H1 (cell line): ENCODE measurements around the gene PSMB3. TPM values are rescaled to one million over a fixed set of nuclear protein-coding genes. Genes with fewer than 3 reads are reported as not detected.

ENCODE experiments used
- CTCF ChIA-PET: fragments of 300-600 bp; sonication (Branson Sonifier 250); formaldehyde crosslinking; loops from one replicate; lab custom pipeline; 2021; ENCODE audit not compliant: partially characterized antibody; lab: Charles Lee
- POLR2A ChIA-PET: fragments of 300-600 bp; sonication (Branson Sonifier 250); formaldehyde crosslinking; loops from one replicate; lab custom pipeline; 2021; ENCODE audit warnings: inconsistent platforms; ENCODE audit not compliant: partially characterized antibody; lab: Charles Lee
- DNase-seq, 2 experiments: peaks; one replicate each; pipeline versions ENCODE4 v3.0.0 to v3.0.0-alpha.2; 2010 to 2022; ENCODE audit warnings: low spot score in 2 of 2, low read depth in 1 of 2, mixed read lengths in 1 of 2
- FAIRE-seq: peaks from 2 replicates; lab custom pipeline; 2011; peaks lifted over from hg19 to GRCh38; lab: Jason Lieb, UNC
- H2AFZ ChIP-seq: 2 replicates; pipeline ENCODE4 v1.8.1; 2012; ENCODE audit warnings: low read length, inconsistent platforms
- H2AK5ac ChIP-seq: 2 replicates; pipeline ENCODE4 v1.6.1; 2013; ENCODE audit warnings: low read depth, low read length
- H2BK120ac ChIP-seq: replicated peaks from 2 replicates; pipeline ENCODE3; 2013; ENCODE audit warnings: low read depth, low read length, inconsistent platforms
- H2BK12ac ChIP-seq: 2 replicates; pipeline ENCODE4 v1.6.1; 2013; ENCODE audit warnings: low read depth, low read length
- H2BK15ac ChIP-seq: 2 replicates; pipeline ENCODE4 v1.6.1; 2013; ENCODE audit warnings: low read length
- H2BK20ac ChIP-seq: 2 replicates; pipeline ENCODE4 v1.6.1; 2013; ENCODE audit warnings: low read length
- H2BK5ac ChIP-seq: 2 replicates; pipeline ENCODE4 v1.6.1; 2013; ENCODE audit warnings: low read depth, low read length
- H3K14ac ChIP-seq: 2 replicates; pipeline ENCODE4 v1.6.1; 2013; ENCODE audit warnings: inconsistent platforms; ENCODE audit not compliant: insufficient read length
- H3K18ac ChIP-seq: 2 replicates; pipeline ENCODE4 v1.6.1; 2013; ENCODE audit warnings: low read length; ENCODE audit errors: extremely low read depth
- H3K23ac ChIP-seq: 2 replicates; pipeline ENCODE4 v1.6.1; 2013; ENCODE audit warnings: inconsistent platforms; ENCODE audit not compliant: insufficient read length
- H3K23me2 ChIP-seq: 2 replicates; pipeline ENCODE4 v1.6.1; 2013; ENCODE audit warnings: low read depth, low read length
- H3K27ac ChIP-seq: 2 replicates; pipeline ENCODE4 v1.6.1; 2011; ENCODE audit warnings: low read depth, low read length, inconsistent platforms
- H3K27me3 ChIP-seq, 4 experiments: replicated peaks in 1 of 4; 1 replicate in 1 of 4; 2 replicates in 3 of 4; pipeline versions ENCODE4 v1.6.1 to v1.8.1; 2011 to 2013; ENCODE audit warnings: low read length in 3 of 4, mild to moderate bottlenecking in 3 of 4, inconsistent platforms in 2 of 4, mixed read lengths in 2 of 4, moderate library complexity in 1 of 4; ENCODE audit not compliant: control insufficient read depth in 3 of 4, insufficient read depth in 3 of 4; ENCODE audit errors: extremely low read depth in 1 of 4
- H3K36me3 ChIP-seq, 4 experiments: 2 replicates each; pipeline versions ENCODE4 v1.6.1 to v1.8.1; 2011 to 2013; ENCODE audit warnings: mild to moderate bottlenecking in 4 of 4, low read length in 3 of 4, moderate library complexity in 2 of 4, control low read depth in 1 of 4, inconsistent platforms in 1 of 4; ENCODE audit not compliant: insufficient read depth in 4 of 4, control insufficient read depth in 2 of 4
- H3K4ac ChIP-seq: replicated peaks from 2 replicates; pipeline ENCODE3; 2013; ENCODE audit warnings: low read length, low read depth, mixed read lengths, inconsistent platforms; ENCODE audit not compliant: insufficient read length
- H3K4me1 ChIP-seq, 4 experiments: replicated peaks in 1 of 4; 1 replicate in 1 of 4; 2 replicates in 3 of 4; pipeline versions ENCODE4 v1.6.1 to v1.8.1; 2011 to 2013; ENCODE audit warnings: low read length in 3 of 4, inconsistent platforms in 2 of 4, mixed read lengths in 1 of 4; ENCODE audit not compliant: insufficient read depth in 4 of 4, control insufficient read depth in 3 of 4
- H3K4me2 ChIP-seq, 2 experiments: 2 replicates each; pipeline versions ENCODE4 v1.6.1 to v1.8.1; 2011 to 2013; ENCODE audit warnings: low read depth in 2 of 2, low read length in 2 of 2, control low read depth in 1 of 2, inconsistent platforms in 1 of 2, mild to moderate bottlenecking in 1 of 2; ENCODE audit not compliant: insufficient read depth in 1 of 2
- H3K4me3 ChIP-seq, 4 experiments: fragments of 200-600, 300-600 bp in 1 of 4; sonication (generic), shearing (Covaris generic), sonication (Bioruptor Twin) in 1 of 4; 2 replicates each; pipeline versions ENCODE4 v1.5.1 to v1.8.1; 2011 to 2016; ENCODE audit warnings: low read length in 4 of 4, low read depth in 3 of 4, control low read depth in 2 of 4, inconsistent platforms in 2 of 4, mild to moderate bottlenecking in 2 of 4, mixed read lengths in 1 of 4, moderate library complexity in 1 of 4; ENCODE audit not compliant: insufficient read depth in 2 of 4; ENCODE audit errors: extremely low read depth in 1 of 4
- H3K56ac ChIP-seq: replicated peaks from 2 replicates; pipeline ENCODE3; 2013; ENCODE audit warnings: low read depth, mild to moderate bottlenecking, mixed read lengths, low read length, inconsistent platforms; ENCODE audit not compliant: insufficient read length
- H3K79me1 ChIP-seq: 2 replicates; pipeline ENCODE4 v1.6.1; 2013; ENCODE audit warnings: low read depth, low read length, control low read depth
- H3K79me2 ChIP-seq, 2 experiments: 2 replicates each; pipeline versions ENCODE4 v1.6.1 to v1.8.1; 2012 to 2013; ENCODE audit warnings: low read length in 2 of 2, mild to moderate bottlenecking in 2 of 2, inconsistent platforms in 1 of 2; ENCODE audit not compliant: insufficient read depth in 2 of 2, control insufficient read depth in 1 of 2
- H3K9ac ChIP-seq, 4 experiments: replicated peaks in 1 of 4; 1 replicate in 1 of 4; 2 replicates in 3 of 4; pipeline versions ENCODE4 v1.6.1 to v1.8.1; 2011 to 2013; ENCODE audit warnings: low read depth in 3 of 4, low read length in 3 of 4, control low read depth in 2 of 4, mild to moderate bottlenecking in 2 of 4, moderate library complexity in 2 of 4, inconsistent platforms in 1 of 4; ENCODE audit errors: extremely low read depth in 1 of 4
- H3K9me3 ChIP-seq, 2 experiments: 2 replicates each; pipeline versions ENCODE4 v1.6.1 to v1.8.1; 2012 to 2013; ENCODE audit warnings: mild to moderate bottlenecking in 2 of 2, moderate library complexity in 2 of 2, control low read depth in 1 of 2, inconsistent platforms in 1 of 2, low read depth in 1 of 2, low read length in 1 of 2, mixed read lengths in 1 of 2; ENCODE audit not compliant: insufficient read depth in 2 of 2
- H4K20me1 ChIP-seq, 2 experiments: replicated peaks in 1 of 2; 2 replicates each; pipeline versions ENCODE3 to v1.8.1; 2011 to 2013; ENCODE audit warnings: inconsistent platforms in 2 of 2, low read length in 2 of 2, mild to moderate bottlenecking in 1 of 2; ENCODE audit not compliant: insufficient read depth in 2 of 2, control insufficient read depth in 1 of 2
- H4K5ac ChIP-seq: 2 replicates; pipeline ENCODE4 v1.6.1; 2013; ENCODE audit warnings: low read length, low read depth, mixed read lengths, inconsistent platforms; ENCODE audit not compliant: insufficient read length
- H4K8ac ChIP-seq: 2 replicates; pipeline ENCODE4 v1.8.0; 2013; ENCODE audit warnings: mild to moderate bottlenecking, moderate library complexity, low read length, inconsistent platforms; ENCODE audit not compliant: insufficient read depth; ENCODE audit errors: extremely low read depth
- H4K91ac ChIP-seq: replicated peaks from 2 replicates; pipeline ENCODE3; 2013; ENCODE audit warnings: low read length, mixed read lengths, inconsistent platforms; ENCODE audit not compliant: insufficient read length
- SP1 ChIP-seq: IDR thresholded peaks from 2 replicates; pipeline ENCODE4 v1.6.1; 2011; ENCODE audit warnings: low read depth, low read length
- YY1 ChIP-seq: IDR thresholded peaks from 2 replicates; pipeline ENCODE4 v1.6.1; 2011; ENCODE audit warnings: low read depth, mild to moderate bottlenecking, low read length
- WGBS, 2 experiments: shearing (Covaris generic) in 1 of 2; methylation state at CpG; one replicate each; pipeline versions ENCODE4 v1.1.6 to v1.1.7; 2013 to 2015; ENCODE audit warnings: low lambda C conversion rate in 2 of 2, mixed read lengths in 2 of 2, inconsistent platforms in 1 of 2, low coverage in 1 of 2, missing lambda C conversion rate in 1 of 2; ENCODE audit not compliant: insufficient replicate concordance in 2 of 2, insufficient coverage in 1 of 2, insufficient read length in 1 of 2; ENCODE audit errors: extremely low coverage in 1 of 2, missing lambda C conversion rate in 1 of 2; 5-methylcytosine and 5-hydroxymethylcytosine counted together
- polyA plus RNA-seq, 7 experiments: library from polyadenylated mRNA; depleted of rRNA in 3 of 7; stranded (reverse) in 5 of 7; unstranded in 2 of 7; fragments of >200 nt in 5 of 7; fragments of 200-250 nt in 2 of 7; gene quantifications; 1 replicate in 5 of 7; 2 replicates in 1 of 7; 4 replicates in 1 of 7; pipeline versions ENCODE4 v1.2.1 to v1.2.3, GENCODE V29; 2011 to 2013; ENCODE audit warnings: missing spikeins in 2 of 7, mixed read lengths in 2 of 7
- total RNA-seq: library from RNA; stranded (reverse); fragmentation: NEBNext Ultra II Directional; extraction: Animal tissue kit (Norgen Biotek cat#: 25700); gene quantifications from 2 replicates; pipeline ENCODE4 v1.2.1, GENCODE V29; 2021

Gene PSMB3
- total and polyA plus RNA-seq, 2 of the 8 experiments (the other 6 are each of a cell fraction or from before 2014, with no cell fraction given): 291 to 914 TPM

DNA sequence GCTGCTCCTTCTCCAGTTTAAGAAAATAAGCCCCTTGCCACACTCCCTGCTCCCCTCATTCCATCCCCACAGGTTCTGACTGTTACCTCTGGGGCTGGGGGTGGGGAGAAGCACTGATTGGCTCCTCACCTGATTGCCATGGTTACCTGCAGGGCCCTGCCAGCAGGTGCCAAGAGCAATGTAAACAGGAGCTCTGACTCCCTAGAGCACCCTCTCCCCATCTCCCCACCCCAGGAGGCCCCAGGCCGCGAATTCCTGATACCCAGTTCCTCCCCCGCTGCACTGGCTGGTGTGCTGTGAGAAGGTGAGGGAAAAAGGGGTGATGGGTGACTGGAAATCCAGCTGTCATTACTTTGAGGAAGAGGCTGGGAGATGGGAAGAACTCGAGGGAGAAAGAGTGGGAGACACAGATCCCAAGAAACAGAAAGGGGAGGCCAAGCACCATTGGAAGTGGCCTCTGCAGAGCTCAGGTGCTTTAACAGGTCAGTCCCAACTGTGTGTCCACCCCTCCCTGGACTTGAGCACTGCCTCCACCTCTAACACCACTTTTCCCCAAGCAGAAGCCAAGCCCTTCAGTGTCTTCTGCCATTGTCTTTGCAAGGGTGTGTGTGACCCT is 8.9 kb upstream of the PSMB3 start:
- H3K14ac ChIP-seq: no peak overlapping the region
- peaks cover 43 to 56% of the 10 kb centered on the region in 2 experiments for H4K20me1 ChIP-seq
- H3K56ac ChIP-seq: no peak overlapping the region
- no peaks in the 10 kb centered on the region for H3K9me3 ChIP-seq
- peaks cover 7 to 37% (median 22%) of the 10 kb centered on the region in 4 experiments for H3K4me1 ChIP-seq
- H4K91ac ChIP-seq: no peak overlapping the region
- ChIA-PET POLR2A (interaction anchor here (0.7 to 4.8 kb wide), 8 partner anchors 6 to 179 kb away, joined by 3 to 40 read pairs (median 4); partner anchors contain the start of genes CISD3 and MLLT6), CTCF (interaction anchor here (0.8 to 4.6 kb wide), 3 partner anchors 9 to 25 kb away, joined by 3 to 40 read pairs (median 4); no protein-coding TSS in a partner anchor)
- peak overlapping the region; percentile 70 for H3K23ac ChIP-seq
- no peak overlapping the region for H2BK15ac ChIP-seq
- no peak overlapping the region for H2AFZ ChIP-seq
- H3K27ac ChIP-seq: peak overlapping the region; percentile 61
- no peak overlapping the region for H3K9ac ChIP-seq
- no peak overlapping the region for H4K5ac ChIP-seq
- no peak for TF ChIP-seq YY1
- 0 out of 2 replicates have a peak, but pooled peaks have one; percentile 40 for TF ChIP-seq SP1
- 51% methylated on average over 4 of the region's 4 CpGs; no CpG with 5 or more reads in 1 of the 2 experiments for WGBS, 2 experiments
- H3K4me2 ChIP-seq: peak overlapping the region; percentile 60 to 68
- H3K36me3 ChIP-seq: peaks cover 0 to 14% (median 7%) of the 10 kb centered on the region in 4 experiments; a peak in 4 of 8 replicates
- H3K4me3 ChIP-seq: peak overlapping the region in 3 of 4 experiments; percentile 1 to 39 (median 13); a peak in 5 of 8 replicates
- H3K23me2 ChIP-seq: peaks cover 18% of the 10 kb centered on the region; the same call in 1 of the 2 replicates
- H4K8ac ChIP-seq: no peak overlapping the region
- no peak overlapping the region for H2BK20ac ChIP-seq
- H2BK12ac ChIP-seq: 0 out of 2 replicates have a peak overlapping the region, but pooled peaks have one; percentile 12
- H3K27me3 ChIP-seq: no peaks in the 10 kb centered on the region
- no peak for DNase-seq
- no peak overlapping the region for H3K4ac ChIP-seq
- peak overlapping the region; percentile 90; the same call in 1 of the 2 replicates for H3K18ac ChIP-seq
- FAIRE-seq: no peak
- H2BK5ac ChIP-seq: no peak overlapping the region
- peaks cover 45 to 83% of the 10 kb centered on the region in 2 experiments for H3K79me2 ChIP-seq
- no peak overlapping the region for H2AK5ac ChIP-seq
- H2BK120ac ChIP-seq: no peak overlapping the region
- H3K79me1 ChIP-seq: peaks cover 29% of the 10 kb centered on the region
